HG03439 (cell line): ENCODE data around the gene NOTO.
"Not testable (repeated sequence)": the region's sequence is repeated elsewhere in the genome, so short reads cannot be mapped to it uniquely, and the experiment has no call there.

ENCODE experiments used
- ATAC-seq: cut with Tn5 transposase; IDR thresholded peaks from one replicate; pipeline ENCODE4 v1.9.1; 2021; ENCODE audit warnings: mild to moderate bottlenecking, moderate library complexity; ENCODE audit not compliant: unreplicated experiment

The NOTO gene

DNA sequence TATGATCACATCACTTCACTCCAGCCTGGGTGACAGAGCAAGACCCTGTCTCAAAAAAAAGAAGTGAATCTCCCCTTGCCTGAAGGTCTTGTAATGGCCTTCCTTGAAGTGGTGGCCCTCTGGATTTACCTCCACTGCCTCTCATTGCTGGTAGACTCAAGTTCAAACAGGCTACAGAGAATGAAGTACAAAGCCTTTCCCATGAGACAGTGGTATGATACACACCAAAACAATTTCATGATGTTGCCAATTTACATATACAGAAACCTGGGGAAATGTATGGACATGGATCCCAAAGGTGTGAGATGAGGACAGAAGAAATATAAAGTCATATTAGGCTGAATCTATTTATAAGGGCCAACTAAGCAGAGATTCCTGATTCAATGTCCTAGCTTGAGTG lies 4.8 kb upstream of the NOTO start:
- no peak for ATAC-seq

GRCh38 chr2:73200281-73200680 lies 2.1 kb upstream of the NOTO start:
- ATAC-seq: not testable (repeated sequence)

- no peak for ATAC-seq
These were observed 794 bp downstream of the NOTO start for GRCh38 chr2:73203055-73203681.

GRCh38 chr2:73205611-73206010 lies 3.2 kb downstream of the NOTO start:
- ATAC-seq: no peak

- ATAC-seq: no peak
These were observed 5.9 kb downstream of the NOTO start for GRCh38 chr2:73208258-73208657.

GRCh38 chr2:73210019-73210418 lies 7.6 kb downstream of the NOTO start:
- ATAC-seq: no peak

DNA sequence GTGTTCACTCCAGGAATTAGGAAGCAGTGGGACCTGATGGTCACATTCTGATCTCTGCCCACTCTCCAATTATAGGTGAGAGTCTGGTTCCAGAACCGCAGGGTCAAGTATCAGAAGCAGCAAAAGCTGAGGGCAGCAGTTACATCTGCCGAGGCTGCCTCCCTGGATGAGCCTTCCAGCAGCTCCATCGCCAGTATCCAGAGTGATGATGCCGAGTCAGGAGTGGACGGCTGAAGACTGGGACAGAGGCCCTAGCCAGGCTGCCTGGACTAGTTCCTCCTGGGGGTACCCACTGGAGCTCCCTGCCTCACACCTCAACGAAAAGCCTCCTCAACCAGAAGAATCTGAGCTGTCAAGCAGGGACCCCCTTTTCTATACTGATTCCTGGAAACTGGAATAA lies 8.3 kb downstream of the NOTO start:
- ATAC-seq: no peak

- ATAC-seq: no peak
These were observed 9.7 kb downstream of the NOTO start for GRCh38 chr2:73212098-73212447.

DNA sequence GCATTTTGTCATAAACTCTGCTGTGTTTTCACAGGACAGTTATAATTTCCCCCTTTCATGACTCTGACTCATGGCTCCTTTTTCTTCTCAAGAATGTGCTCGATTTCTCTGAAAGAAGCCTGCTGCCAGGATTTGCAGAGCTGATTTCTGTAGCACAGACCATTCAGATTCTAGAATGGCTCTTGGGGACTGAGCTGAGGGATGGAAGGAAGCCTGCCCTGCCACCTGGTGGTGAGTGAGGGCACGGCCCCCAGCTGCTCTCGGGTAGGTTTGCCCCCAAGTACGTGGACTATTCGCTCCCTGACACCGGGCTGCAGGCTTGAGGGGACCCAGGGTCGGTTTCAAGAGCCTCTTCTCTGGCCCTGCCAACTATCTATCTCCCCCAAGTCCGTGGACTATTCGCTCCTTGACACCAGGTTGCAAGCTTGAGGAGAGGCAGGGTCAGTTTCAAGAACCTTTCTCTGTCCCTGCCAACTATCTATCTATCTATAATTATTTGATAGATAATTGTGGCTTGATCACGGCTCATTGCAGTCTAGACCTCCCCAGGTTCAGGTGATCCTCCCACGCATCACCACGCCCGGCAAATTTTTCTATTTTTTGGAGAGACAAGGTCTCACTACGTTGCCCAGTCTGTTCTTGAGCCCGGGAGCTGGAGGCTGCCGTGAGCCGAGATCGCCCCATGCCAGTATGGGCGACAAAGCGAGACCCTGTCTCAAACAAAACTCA lies 10.2 kb downstream of the NOTO start:
- peak; percentile 60 for ATAC-seq

DNA sequence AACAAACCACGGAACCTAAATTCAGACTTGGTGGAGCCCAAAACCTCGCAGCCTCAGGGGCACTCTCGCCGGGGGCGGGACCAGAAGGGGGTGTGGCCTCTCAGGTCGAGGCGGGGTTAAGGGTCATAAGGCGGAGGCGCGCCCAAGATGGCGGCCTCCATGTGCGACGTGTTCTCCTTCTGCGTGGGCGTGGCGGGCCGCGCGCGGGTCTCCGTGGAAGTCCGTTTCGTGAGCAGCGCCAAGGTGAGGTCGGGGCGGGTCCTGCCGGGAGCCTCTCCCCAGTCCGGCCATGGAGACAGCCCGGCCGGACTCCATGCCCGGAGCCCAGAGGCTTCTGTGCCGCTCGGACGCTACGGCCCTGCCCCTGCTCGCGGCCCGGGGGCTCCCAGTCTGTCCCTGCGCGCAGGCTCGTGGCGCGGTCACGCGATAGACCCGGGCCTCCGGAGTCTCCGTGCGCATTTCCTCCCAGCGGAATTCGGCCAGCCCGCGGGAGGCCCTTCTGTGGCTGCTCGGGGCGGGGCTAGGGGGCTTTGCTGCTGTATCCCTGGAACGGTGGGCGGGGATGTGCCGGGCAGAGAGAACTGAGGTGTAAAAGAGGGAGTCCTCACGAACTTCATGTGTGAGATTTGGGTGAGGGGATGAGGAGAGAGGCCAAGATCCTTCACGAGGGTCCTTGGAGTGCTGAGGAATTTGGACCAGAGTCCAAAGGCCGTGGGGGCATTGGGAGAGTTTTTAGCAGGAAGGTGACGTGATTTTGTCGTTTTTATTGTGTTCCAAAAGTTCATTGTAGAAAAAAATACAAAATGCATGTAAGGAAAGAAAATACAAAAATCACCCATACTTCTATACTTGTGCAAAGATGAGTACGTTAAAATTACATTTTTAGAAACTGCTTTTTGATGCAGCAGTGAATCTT lies 12.0 kb downstream of the NOTO start, which contains the start of gene SMYD5:
TSS of gene SMYD5 (plus strand) at position 126 of the 916 bp plus-strand sequence. CDS start at position 148, 22 bp downstream.
- ATAC-seq: peak; percentile 96

DNA sequence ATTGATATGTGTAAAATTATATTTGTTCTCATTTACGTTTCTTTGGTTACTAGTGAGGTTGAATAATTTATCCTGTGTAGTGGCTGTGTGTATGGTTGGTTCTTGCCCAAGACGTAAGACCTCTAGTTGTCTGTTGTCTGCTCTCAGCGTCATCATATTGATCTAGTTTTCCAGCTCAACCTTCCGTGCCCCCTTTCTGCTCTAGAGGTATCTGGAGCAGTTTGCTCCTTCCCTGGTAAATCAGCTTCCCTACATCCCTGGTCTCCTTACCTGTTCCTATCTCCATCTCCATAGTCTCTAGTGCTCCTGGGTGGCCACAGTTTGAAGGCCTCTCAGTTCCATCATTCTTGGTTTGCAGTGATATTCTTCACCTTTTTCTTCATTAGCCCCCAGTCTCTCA lies 12.9 kb downstream of the NOTO start:
- no peak for ATAC-seq

DNA sequence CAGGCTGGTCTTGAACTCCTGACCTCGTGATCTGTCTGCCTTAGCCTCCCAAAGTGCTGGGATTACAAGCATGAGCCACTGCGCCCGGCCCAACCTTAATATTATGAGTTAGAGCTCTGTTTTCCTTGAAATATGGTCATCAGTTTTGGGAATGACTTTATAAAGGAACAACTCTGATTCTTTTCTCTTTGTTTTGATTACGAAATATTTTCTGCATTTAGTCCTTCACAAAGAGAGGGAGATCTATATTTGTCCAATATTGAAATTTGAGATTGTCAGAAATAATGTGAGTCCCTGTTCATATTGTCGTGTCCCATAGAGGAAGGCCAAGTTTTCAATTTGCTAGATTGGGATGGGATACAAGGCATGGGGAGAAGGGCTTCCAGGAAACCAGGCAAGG lies 14.8 kb downstream of the NOTO start:
- ATAC-seq: no peak

DNA sequence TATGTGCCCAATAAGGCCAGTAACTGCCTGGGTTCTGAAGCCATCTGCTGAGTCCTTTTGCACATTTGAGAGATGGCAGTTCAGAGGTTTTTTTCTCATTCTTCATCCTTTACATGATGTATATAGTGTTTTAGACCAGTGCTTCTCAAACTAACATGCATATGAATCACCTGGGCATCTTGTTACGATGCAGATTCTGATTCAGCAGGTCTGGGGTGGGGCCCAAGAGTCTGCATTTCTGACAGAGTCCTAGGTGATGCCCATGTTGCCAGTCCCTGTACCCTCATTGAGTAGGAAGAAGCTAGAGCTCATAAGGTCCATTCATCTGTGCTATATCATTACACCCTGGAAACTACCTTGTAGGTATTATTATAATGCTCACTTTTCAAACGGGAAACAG lies 15.5 kb downstream of the NOTO start:
- no peak for ATAC-seq

DNA sequence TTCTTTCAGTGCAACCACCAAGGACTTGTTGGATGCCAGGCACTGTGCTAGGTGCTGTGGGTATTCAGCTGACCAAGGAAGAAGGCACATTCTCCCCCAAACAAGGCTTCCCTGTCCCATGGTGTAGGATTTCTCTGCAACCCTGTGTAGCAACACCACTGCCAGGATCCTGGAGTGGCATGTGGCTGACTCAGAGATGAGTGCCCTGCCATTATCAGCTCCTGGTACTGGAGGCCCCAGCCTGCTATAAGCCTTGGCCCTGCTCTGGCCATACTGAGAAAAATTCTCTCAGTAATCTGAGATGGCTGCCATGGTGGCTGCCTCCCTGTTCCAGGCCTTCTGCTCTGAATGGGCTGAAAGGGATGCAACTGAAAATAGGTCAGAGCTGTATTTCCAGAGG lies 15.9 kb downstream of the NOTO start:
- ATAC-seq: no peak

DNA sequence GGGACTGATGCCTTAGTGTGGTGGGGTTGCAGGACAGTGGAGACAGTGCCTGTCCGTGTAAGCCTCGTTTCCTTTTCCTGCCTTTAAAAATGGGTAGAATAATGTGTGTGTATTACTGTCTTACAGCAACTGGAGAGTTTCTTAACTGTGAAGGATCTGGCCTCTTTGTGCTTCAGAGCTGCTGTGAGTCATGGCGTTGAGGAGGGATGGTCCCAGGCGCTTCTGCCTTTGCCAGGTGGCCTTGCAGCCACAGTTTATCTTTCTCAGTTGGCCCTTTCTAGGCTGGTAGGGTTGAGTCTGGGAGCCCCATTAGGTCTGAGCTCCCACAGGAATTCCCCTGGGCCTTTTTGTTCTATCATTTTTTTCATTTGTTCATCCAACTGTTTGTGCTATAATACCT lies 21.4 kb downstream of the NOTO start:
- ATAC-seq: no peak

- ATAC-seq: no peak
These were observed 23.4 kb downstream of the NOTO start for GRCh38 chr2:73225513-73226360.

DNA sequence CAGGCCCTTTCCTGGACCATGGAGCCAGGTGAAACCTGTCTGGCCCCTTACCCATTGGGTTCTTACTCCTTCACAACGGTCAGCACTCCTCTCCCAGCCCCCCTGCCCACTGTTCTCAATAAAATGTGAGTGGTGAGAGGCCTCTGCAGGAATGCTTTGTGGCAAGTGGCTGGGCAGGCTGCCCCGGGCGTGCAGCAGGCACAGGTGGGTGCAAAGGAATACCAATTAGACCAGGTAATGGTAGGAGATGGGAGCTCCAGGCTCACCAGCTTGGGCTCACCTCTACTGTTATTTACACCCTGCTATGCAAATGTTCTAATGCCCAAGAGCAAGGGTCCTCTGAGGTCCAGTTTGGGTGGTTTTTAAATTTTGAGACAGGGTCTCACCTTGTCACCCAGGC lies 24.7 kb downstream of the NOTO start:
- ATAC-seq: no peak

DNA sequence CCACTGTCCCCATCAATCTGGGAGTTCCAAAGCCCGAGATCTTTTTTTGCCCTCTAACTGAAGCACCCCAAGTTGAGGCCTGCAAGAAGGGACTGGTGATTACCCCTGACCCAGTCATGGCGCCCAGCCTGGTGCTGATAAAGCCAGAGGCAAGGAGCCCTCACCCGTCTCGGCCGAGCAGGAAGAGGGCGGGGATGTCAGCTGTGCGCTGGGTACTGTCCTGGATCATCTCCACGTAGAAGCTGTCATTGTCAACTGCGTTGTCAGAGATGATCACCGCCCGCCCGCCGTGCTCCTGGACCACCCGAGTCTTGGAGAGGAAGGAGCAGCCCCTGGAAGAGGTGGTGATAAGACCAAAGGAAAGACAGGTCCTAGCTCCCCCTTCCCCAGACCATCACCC lies 26.3 kb downstream of the NOTO start:
- no peak for ATAC-seq

DNA sequence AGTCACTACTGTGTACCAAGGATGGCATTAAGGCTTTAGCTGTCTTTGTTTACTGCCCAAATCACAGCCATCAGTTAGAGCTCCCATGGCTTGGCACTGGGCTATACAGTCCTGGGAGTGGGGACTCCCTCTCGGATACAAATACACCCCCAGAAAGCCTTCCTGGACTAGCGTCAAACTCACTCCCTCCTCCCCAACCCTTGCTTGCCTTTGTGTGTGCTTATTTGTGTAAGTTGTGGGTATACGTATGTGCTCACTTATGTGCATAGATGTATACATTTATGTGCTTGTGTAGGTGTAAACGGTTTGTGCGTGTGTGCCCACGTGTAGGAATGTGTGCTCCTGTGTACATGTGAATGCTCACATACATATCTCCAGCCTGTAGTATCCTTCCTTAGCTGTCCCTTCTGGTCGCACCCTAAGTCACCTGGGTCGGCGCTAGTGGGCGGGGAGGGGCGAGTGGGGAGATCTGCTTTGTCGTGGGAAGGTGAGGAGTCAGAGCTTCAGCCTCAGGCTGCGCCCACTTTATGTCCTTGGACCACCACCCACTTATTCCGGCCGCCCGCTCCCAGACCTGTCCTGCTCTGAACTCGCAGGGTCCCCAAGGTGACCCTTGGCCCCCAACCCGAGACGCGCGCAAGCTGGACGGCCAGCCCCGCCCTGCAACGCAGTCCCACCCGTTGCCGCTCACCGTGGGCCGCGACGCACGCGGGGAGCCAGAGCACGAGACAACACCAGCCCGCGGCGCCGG lies 30.2 kb downstream of the NOTO start:
- ATAC-seq: peak; percentile 2
